Measurements from ENCODE around the gene MSX1. TPM values are rescaled to one million over a fixed set of nuclear protein-coding genes. Genes with fewer than 3 reads are reported as not detected.
A peak's percentile ranks its signal among the peaks of the same experiment; 100 is the strongest.

Gene MSX1
- total and polyA plus RNA-seq, 12 donors, result 1.8 to 30.3 (median 7.2) TPM

DNA sequence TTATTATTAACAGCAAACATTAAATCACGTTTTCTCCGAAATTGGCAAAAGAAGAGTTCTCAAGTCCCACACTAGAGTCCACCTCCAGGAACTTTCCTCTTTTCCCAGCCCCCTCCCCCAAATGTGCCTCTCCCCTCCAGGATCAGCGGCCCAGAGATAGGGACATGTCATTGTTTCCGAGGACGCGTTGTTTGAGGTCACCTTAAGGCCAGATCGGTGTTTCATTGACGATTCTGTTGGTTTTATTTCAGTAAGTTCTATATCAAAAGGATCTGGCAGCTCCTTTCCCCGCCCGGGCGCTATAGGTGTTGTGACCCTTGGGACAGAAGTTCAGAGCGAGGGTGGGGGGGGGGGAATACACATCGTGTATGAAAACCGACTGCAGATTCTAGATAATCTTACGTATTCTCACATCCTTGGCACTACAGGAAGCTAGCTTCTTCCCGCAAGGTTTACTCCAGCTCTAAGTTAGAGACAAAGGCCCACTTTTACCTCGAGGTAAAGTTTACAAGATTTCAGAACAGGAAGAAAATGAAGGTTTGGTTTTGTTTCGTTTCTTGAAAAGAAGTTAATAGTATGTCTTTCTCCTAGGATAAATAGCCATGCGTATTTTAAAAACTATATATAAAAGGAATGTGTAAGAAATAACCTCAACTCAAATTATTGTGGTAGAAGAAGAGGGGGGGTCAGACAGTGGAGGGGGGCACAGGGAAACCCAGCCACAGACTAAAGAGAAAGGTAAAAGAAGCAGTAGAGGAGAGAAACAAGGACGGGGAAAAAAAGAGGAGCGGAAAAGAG lies 739 bp upstream of the MSX1 start:
- Histone ChIP-seq H3K27ac (no peak overlapping the region), H3K4me1 (replicated peaks in 1 of 2) (peaks cover 14 to 25% of the 10 kb centered on the region in 2 donors), H3K9me3 (replicated peaks in 1 of 3) (no peaks in the 10 kb centered on the region), H3K27me3 (peaks cover 54% of the 10 kb centered on the region), H3K4me3 (peak overlapping the region in 2 of 4 donors; percentile 60 to 95), H3K36me3 (replicated peaks in 1 of 2) (peaks cover 0 to 8% of the 10 kb centered on the region in 2 donors)
- no peak for TF ChIP-seq POLR2A (IDR thresholded peaks at IDR 0.05)
- TF ChIP-seq, protein P1, sequence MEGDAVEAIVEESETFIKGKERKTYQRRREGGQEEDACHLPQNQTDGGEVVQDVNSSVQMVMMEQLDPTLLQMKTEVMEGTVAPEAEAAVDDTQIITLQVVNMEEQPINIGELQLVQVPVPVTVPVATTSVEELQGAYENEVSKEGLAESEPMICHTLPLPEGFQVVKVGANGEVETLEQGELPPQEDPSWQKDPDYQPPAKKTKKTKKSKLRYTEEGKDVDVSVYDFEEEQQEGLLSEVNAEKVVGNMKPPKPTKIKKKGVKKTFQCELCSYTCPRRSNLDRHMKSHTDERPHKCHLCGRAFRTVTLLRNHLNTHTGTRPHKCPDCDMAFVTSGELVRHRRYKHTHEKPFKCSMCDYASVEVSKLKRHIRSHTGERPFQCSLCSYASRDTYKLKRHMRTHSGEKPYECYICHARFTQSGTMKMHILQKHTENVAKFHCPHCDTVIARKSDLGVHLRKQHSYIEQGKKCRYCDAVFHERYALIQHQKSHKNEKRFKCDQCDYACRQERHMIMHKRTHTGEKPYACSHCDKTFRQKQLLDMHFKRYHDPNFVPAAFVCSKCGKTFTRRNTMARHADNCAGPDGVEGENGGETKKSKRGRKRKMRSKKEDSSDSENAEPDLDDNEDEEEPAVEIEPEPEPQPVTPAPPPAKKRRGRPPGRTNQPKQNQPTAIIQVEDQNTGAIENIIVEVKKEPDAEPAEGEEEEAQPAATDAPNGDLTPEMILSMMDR (IDR thresholded peaks at IDR 0.05), result no peak
- 36 to 41% (median 38%) methylated on average over 21 of the region's 21 CpGs for WGBS, 4 donors
- no peak for DNase-seq
- intact Hi-C loops (cut with DNase I), result loop anchor here in 1 of 2 donors (10.0 kb wide), 1 partner anchor 374 kb away; no protein-coding TSS in a partner anchor

DNA sequence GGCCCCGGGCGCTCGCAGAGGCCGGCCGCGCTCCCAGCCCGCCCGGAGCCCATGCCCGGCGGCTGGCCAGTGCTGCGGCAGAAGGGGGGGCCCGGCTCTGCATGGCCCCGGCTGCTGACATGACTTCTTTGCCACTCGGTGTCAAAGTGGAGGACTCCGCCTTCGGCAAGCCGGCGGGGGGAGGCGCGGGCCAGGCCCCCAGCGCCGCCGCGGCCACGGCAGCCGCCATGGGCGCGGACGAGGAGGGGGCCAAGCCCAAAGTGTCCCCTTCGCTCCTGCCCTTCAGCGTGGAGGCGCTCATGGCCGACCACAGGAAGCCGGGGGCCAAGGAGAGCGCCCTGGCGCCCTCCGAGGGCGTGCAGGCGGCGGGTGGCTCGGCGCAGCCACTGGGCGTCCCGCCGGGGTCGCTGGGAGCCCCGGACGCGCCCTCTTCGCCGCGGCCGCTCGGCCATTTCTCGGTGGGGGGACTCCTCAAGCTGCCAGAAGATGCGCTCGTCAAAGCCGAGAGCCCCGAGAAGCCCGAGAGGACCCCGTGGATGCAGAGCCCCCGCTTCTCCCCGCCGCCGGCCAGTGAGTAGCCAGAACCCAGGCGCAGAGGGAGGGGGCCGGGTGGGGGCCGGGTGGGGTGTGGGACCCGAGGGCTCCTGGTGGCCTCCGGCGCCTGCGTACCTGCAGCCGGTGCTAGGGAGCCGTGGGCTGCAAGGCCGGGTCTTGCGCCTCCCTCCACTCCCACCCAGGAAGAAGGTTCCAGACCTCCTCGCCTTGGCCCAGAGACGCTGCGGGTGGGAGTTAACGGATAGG lies 534 bp downstream of the MSX1 start:
- Histone ChIP-seq H3K27ac (peak overlapping the region in 2 of 5 donors; percentile 47 to 72), H3K36me3 (replicated peaks in 1 of 2) (peaks cover 0 to 8% of the 10 kb centered on the region in 2 donors), H3K4me3 (peak overlapping the region in 3 of 4 donors; percentile 60 to 95 (median 83)), H3K4me1 (replicated peaks in 1 of 2) (peaks cover 14 to 25% of the 10 kb centered on the region in 2 donors), H3K9me3 (replicated peaks in 1 of 3) (no peaks in the 10 kb centered on the region), H3K27me3 (peaks cover 55% of the 10 kb centered on the region)
- peak in 1 of 7 donors; percentile 37 for DNase-seq
- TF ChIP-seq, protein P1 (IDR thresholded peaks at IDR 0.05), result no peak
- no peak for TF ChIP-seq POLR2A (IDR thresholded peaks at IDR 0.05)
- intact Hi-C loops (cut with DNase I), result loop anchor here in 1 of 2 donors (10.0 kb wide), 1 partner anchor 375 kb away; no protein-coding TSS in a partner anchor
- WGBS, 4 donors, result 1% methylated on average over 80 of the region's 80 CpGs; no CpG with 5 or more reads in 2 of the 4 donors

DNA sequence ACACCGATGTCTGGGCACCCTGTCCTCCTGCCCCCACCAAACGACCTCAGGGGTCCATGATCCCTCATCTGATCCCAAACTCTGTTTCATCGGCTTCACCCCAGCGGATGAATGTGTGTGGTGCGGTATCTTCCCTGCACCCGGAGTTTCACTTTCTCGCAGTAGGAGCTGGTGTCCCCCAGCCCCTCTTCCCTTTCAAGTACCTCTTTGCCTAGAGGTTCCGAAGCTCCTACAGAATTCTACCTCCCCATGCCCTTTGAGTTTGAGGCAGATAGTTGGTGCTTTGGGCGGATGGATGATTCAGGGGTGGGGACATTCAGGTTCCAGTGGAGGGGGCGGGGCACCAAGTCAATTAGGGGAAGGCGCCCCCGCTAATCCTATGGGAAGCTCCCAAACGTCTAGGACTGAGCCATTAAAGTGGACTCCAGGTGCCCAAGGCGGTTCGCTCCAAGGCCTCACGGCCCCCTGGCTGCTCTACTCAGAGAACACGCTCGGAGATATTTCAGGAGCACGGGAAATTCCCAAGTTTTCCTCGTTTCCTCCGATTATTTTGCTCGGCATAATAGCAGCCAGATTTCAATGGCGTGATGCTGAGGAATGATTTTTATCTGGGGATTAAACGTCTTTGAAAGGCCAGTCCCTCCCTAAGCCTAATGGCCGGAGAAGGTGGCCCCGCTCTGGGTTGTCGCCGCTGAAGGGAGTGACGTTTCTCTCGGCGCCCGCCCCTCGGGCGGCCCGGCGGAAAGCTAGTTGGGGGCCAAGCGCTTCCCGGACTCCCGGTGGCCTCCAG lies 1.3 kb downstream of the MSX1 start:
- H3K4me3 ChIP-seq, result peak overlapping the region in 3 of 4 donors; percentile 60 to 95 (median 62)
- peaks cover 55% of the 10 kb centered on the region for H3K27me3 ChIP-seq
- intact Hi-C loops (cut with DNase I), result no loop called here
- WGBS, 4 donors, result 4 to 10% (median 6%) methylated on average over 36 to 39 of the region's 39 CpGs
- DNase-seq, result peak in 6 of 7 donors; percentile 31 to 55 (median 38)
- H3K36me3 ChIP-seq (replicated peaks in 1 of 2), result peaks cover 0 to 8% of the 10 kb centered on the region in 2 donors
- H3K4me1 ChIP-seq (replicated peaks in 1 of 2), result peaks cover 14 to 25% of the 10 kb centered on the region in 2 donors
- H3K27ac ChIP-seq, result peak overlapping the region in 1 of 5 donors; percentile 2
- H3K9me3 ChIP-seq (replicated peaks in 1 of 3), result no peaks in the 10 kb centered on the region
- no peak for TF ChIP-seq POLR2A (IDR thresholded peaks at IDR 0.05)
- TF ChIP-seq, protein P1 (IDR thresholded peaks at IDR 0.05), result peak in 1 of 6 experiments; percentile 23
